ENCODE measurements around the gene SPSB1. TPM values are rescaled to one million over a fixed set of nuclear protein-coding genes. Genes with fewer than 3 reads are reported as not detected.

Gene SPSB1
- total RNA-seq, 1 donor = 23.2 TPM

- no peaks in the 10 kb centered on the region for H3K9me3 ChIP-seq (ENCODE audit: low read depth, low read length)
- no peak overlapping the region for H3K4me3 ChIP-seq (ENCODE audit: insufficient read depth, low read length)
- H2AFZ ChIP-seq (ENCODE audit: low read length) = no peak overlapping the region
- H3K4me2 ChIP-seq (ENCODE audit: insufficient read depth, low read length) = no peak overlapping the region
- no peaks in the 10 kb centered on the region for H3K36me3 ChIP-seq (ENCODE audit: insufficient read depth, low read length)
- no peak overlapping the region for H3K27ac ChIP-seq (ENCODE audit: low read depth, low read length)
- H3K27me3 ChIP-seq (ENCODE audit: insufficient read depth, low read length) = no peaks in the 10 kb centered on the region
- no peak for TF ChIP-seq CTCF (IDR thresholded peaks at IDR 0.05; ENCODE audit: extremely low read depth, low read depth, low read length)
- H3K79me2 ChIP-seq (ENCODE audit: insufficient read depth, low read length) = peaks cover 92% of the 10 kb centered on the region
- peaks cover 81% of the 10 kb centered on the region for H4K20me1 ChIP-seq (ENCODE audit: insufficient read depth, low read length)
- peak; percentile 45 for DNase-seq (ENCODE audit: insufficient read length, low spot score, missing footprints)
- H3K4me1 ChIP-seq (ENCODE audit: insufficient read depth, low read length) = peaks cover 12% of the 10 kb centered on the region
Measured at GRCh38 chr1:9328201-9328600, 35.5 kb downstream of the SPSB1 start.

GRCh38 chr1:9328715-9329114 lies 36.0 kb downstream of the SPSB1 start:
- Histone ChIP-seq H3K4me2 (ENCODE audit: insufficient read depth, low read length) (no peak overlapping the region), H3K79me2 (ENCODE audit: insufficient read depth, low read length) (peaks cover 89% of the 10 kb centered on the region), H3K4me3 (ENCODE audit: insufficient read depth, low read length) (no peak overlapping the region), H3K27me3 (ENCODE audit: insufficient read depth, low read length) (no peaks in the 10 kb centered on the region), H4K20me1 (ENCODE audit: insufficient read depth, low read length) (peaks cover 80% of the 10 kb centered on the region), H3K36me3 (ENCODE audit: insufficient read depth, low read length) (no peaks in the 10 kb centered on the region), H2AFZ (ENCODE audit: low read length) (no peak overlapping the region), H3K9me3 (ENCODE audit: low read depth, low read length) (no peaks in the 10 kb centered on the region), H3K27ac (ENCODE audit: low read depth, low read length) (no peak overlapping the region), H3K4me1 (ENCODE audit: insufficient read depth, low read length) (peaks cover 12% of the 10 kb centered on the region)
- no peak for TF ChIP-seq CTCF (IDR thresholded peaks at IDR 0.05; ENCODE audit: extremely low read depth, low read depth, low read length)
- peak; percentile 51 for DNase-seq (ENCODE audit: insufficient read length, low spot score, missing footprints)

GRCh38 chr1:9331016-9331415 lies 38.3 kb downstream of the SPSB1 start:
- TF ChIP-seq CTCF (IDR thresholded peaks at IDR 0.05; ENCODE audit: extremely low read depth, low read depth, low read length) = no peak
- peaks cover 7% of the 10 kb centered on the region for H3K4me1 ChIP-seq (ENCODE audit: insufficient read depth, low read length)
- H3K79me2 ChIP-seq (ENCODE audit: insufficient read depth, low read length) = peaks cover 86% of the 10 kb centered on the region
- H3K9me3 ChIP-seq (ENCODE audit: low read depth, low read length) = no peaks in the 10 kb centered on the region
- no peak overlapping the region for H2AFZ ChIP-seq (ENCODE audit: low read length)
- H3K4me2 ChIP-seq (ENCODE audit: insufficient read depth, low read length) = no peak overlapping the region
- no peaks in the 10 kb centered on the region for H3K36me3 ChIP-seq (ENCODE audit: insufficient read depth, low read length)
- H3K27me3 ChIP-seq (ENCODE audit: insufficient read depth, low read length) = no peaks in the 10 kb centered on the region
- H3K4me3 ChIP-seq (ENCODE audit: insufficient read depth, low read length) = no peak overlapping the region
- peaks cover 76% of the 10 kb centered on the region for H4K20me1 ChIP-seq (ENCODE audit: insufficient read depth, low read length)
- no peak overlapping the region for H3K27ac ChIP-seq (ENCODE audit: low read depth, low read length)
- no peak for DNase-seq (ENCODE audit: insufficient read length, low spot score, missing footprints)

GRCh38 chr1:9331558-9332346 lies 39.1 kb downstream of the SPSB1 start:
- no peaks in the 10 kb centered on the region for H3K9me3 ChIP-seq (ENCODE audit: low read depth, low read length)
- H2AFZ ChIP-seq (ENCODE audit: low read length) = no peak overlapping the region
- H3K27ac ChIP-seq (ENCODE audit: low read depth, low read length) = no peak overlapping the region
- TF ChIP-seq CTCF (IDR thresholded peaks at IDR 0.05; ENCODE audit: extremely low read depth, low read depth, low read length) = no peak
- H3K4me1 ChIP-seq (ENCODE audit: insufficient read depth, low read length) = no peaks in the 10 kb centered on the region
- H3K36me3 ChIP-seq (ENCODE audit: insufficient read depth, low read length) = no peaks in the 10 kb centered on the region
- DNase-seq (ENCODE audit: insufficient read length, low spot score, missing footprints) = no peak
- H3K27me3 ChIP-seq (ENCODE audit: insufficient read depth, low read length) = no peaks in the 10 kb centered on the region
- no peak overlapping the region for H3K4me3 ChIP-seq (ENCODE audit: insufficient read depth, low read length)
- H3K4me2 ChIP-seq (ENCODE audit: insufficient read depth, low read length) = no peak overlapping the region
- peaks cover 83% of the 10 kb centered on the region for H3K79me2 ChIP-seq (ENCODE audit: insufficient read depth, low read length)
- peaks cover 73% of the 10 kb centered on the region for H4K20me1 ChIP-seq (ENCODE audit: insufficient read depth, low read length)
